ENCODE results near the gene VPS41. TPM values are rescaled to one million over a fixed set of nuclear protein-coding genes. Genes with fewer than 3 reads are reported as not detected.

The VPS41 gene
- polyA plus RNA-seq, 3 donors, result 12.7 to 62.2 (median 56.7) TPM

GRCh38 chr7:38844952-38845563, 63.9 kb downstream of the VPS41 start:
- Histone ChIP-seq H2AFZ (ENCODE audit: insufficient read depth, low read depth, low read length, poor library complexity, severe bottlenecking) (no peak overlapping the region), H3K4me3 (replicated peaks in 1 of 3; ENCODE audit: low read depth in 2 of 3, low read length in 3 of 3) (no peak overlapping the region), H3K79me2 (ENCODE audit: insufficient read depth, low read length) (no peaks in the 10 kb centered on the region), H3K4me2 (replicated peaks; ENCODE audit: extremely low read depth, low read length, poor library complexity, severe bottlenecking) (no peak overlapping the region), H4K20me1 (ENCODE audit: insufficient read depth, low read length) (peaks cover 53% of the 10 kb centered on the region), H3K9me3 (replicated peaks in 1 of 2; ENCODE audit: control insufficient read depth in 1 of 2, insufficient read depth in 1 of 2, low read length in 2 of 2) (no peaks in the 10 kb centered on the region), H3K27me3 (ENCODE audit: control insufficient read depth in 2 of 2, insufficient read depth in 2 of 2, low read length in 2 of 2) (no peaks in the 10 kb centered on the region), H3K4me1 (ENCODE audit: control insufficient read depth in 1 of 2, insufficient read depth in 2 of 2, low read length in 2 of 2) (no peaks in the 10 kb centered on the region), H3K9ac (ENCODE audit: insufficient read depth, low read length, poor library complexity, severe bottlenecking) (no peak overlapping the region), H3K27ac (ENCODE audit: low read depth in 1 of 2, low read length in 2 of 2) (no peak overlapping the region), H3K36me3 (replicated peaks in 1 of 2; ENCODE audit: control insufficient read depth in 1 of 2, insufficient read depth in 2 of 2, low read length in 2 of 2) (peaks cover 0 to 21% of the 10 kb centered on the region in 2 donors)
- peaks cover 10 to 14% of the 10 kb centered on the region in 2 donors for H3K36me3 Mint-ChIP-seq
- no peak overlapping the region for H3K27ac Mint-ChIP-seq
- no peak for TF ChIP-seq CTCF (IDR thresholded peaks at IDR 0.05)
- H3K4me1 Mint-ChIP-seq, result peaks cover 3% of the 10 kb centered on the region
- H3K4me3 Mint-ChIP-seq, result no peak overlapping the region
- intact Hi-C loops (cut with micrococcal nuclease), result no loop called here
- no peak for DNase-seq
- H3K27me3 Mint-ChIP-seq (ENCODE audit: low read depth in 3 of 3), result no peaks in the 10 kb centered on the region
- 97% methylated on average over 4 of the region's 8 CpGs for WGBS (ENCODE audit: insufficient coverage)
- peaks cover 0 to 2% (median 0%) of the 10 kb centered on the region in 7 donors for H3K9me3 Mint-ChIP-seq

- H3K9me3 ChIP-seq (replicated peaks in 1 of 2; ENCODE audit: control insufficient read depth in 1 of 2, insufficient read depth in 1 of 2, low read length in 2 of 2), result no peaks in the 10 kb centered on the region
- peaks cover 0 to 4% of the 10 kb centered on the region in 2 donors for H3K36me3 ChIP-seq (replicated peaks in 1 of 2; ENCODE audit: control insufficient read depth in 1 of 2, insufficient read depth in 2 of 2, low read length in 2 of 2)
- H3K27ac ChIP-seq (ENCODE audit: low read depth in 1 of 2, low read length in 2 of 2), result no peak overlapping the region
- H3K9me3 Mint-ChIP-seq, result peaks cover 0 to 3% (median 0%) of the 10 kb centered on the region in 7 donors
- H3K36me3 Mint-ChIP-seq, result peaks cover 4 to 13% of the 10 kb centered on the region in 2 donors
- no CpG with 5 or more reads among the region's 1 CpG for WGBS (ENCODE audit: insufficient coverage)
- no peak for DNase-seq
- intact Hi-C loops (cut with micrococcal nuclease), result no loop called here
- H4K20me1 ChIP-seq (ENCODE audit: insufficient read depth, low read length), result peaks cover 59% of the 10 kb centered on the region
- no peaks in the 10 kb centered on the region for H3K79me2 ChIP-seq (ENCODE audit: insufficient read depth, low read length)
- H3K4me2 ChIP-seq (replicated peaks; ENCODE audit: extremely low read depth, low read length, poor library complexity, severe bottlenecking), result no peak overlapping the region
- H3K4me1 Mint-ChIP-seq, result peaks cover 3% of the 10 kb centered on the region
- no peak overlapping the region for H2AFZ ChIP-seq (ENCODE audit: insufficient read depth, low read depth, low read length, poor library complexity, severe bottlenecking)
- no peak for TF ChIP-seq CTCF (IDR thresholded peaks at IDR 0.05)
- no peak overlapping the region for H3K9ac ChIP-seq (ENCODE audit: insufficient read depth, low read length, poor library complexity, severe bottlenecking)
- no peak overlapping the region for H3K4me3 ChIP-seq (replicated peaks in 1 of 3; ENCODE audit: low read depth in 2 of 3, low read length in 3 of 3)
- no peaks in the 10 kb centered on the region for H3K27me3 ChIP-seq (ENCODE audit: control insufficient read depth in 2 of 2, insufficient read depth in 2 of 2, low read length in 2 of 2)
- no peaks in the 10 kb centered on the region for H3K4me1 ChIP-seq (ENCODE audit: control insufficient read depth in 1 of 2, insufficient read depth in 2 of 2, low read length in 2 of 2)
- no peaks in the 10 kb centered on the region for H3K27me3 Mint-ChIP-seq (ENCODE audit: low read depth in 3 of 3)
- no peak overlapping the region for H3K27ac Mint-ChIP-seq
- no peak overlapping the region for H3K4me3 Mint-ChIP-seq
Observed at GRCh38 chr7:38842746-38843145, 66.2 kb downstream of the VPS41 start.

All from CD14-positive monocyte (primary cell).